Measurements from ENCODE around the gene KHSRP.
A peak's percentile ranks its signal among the peaks of the same experiment; 100 is the strongest.
"Not testable (repeated sequence)": the region's sequence is repeated elsewhere in the genome, so short reads cannot be mapped to it uniquely, and the experiment has no call there.

KHSRP gene

DNA sequence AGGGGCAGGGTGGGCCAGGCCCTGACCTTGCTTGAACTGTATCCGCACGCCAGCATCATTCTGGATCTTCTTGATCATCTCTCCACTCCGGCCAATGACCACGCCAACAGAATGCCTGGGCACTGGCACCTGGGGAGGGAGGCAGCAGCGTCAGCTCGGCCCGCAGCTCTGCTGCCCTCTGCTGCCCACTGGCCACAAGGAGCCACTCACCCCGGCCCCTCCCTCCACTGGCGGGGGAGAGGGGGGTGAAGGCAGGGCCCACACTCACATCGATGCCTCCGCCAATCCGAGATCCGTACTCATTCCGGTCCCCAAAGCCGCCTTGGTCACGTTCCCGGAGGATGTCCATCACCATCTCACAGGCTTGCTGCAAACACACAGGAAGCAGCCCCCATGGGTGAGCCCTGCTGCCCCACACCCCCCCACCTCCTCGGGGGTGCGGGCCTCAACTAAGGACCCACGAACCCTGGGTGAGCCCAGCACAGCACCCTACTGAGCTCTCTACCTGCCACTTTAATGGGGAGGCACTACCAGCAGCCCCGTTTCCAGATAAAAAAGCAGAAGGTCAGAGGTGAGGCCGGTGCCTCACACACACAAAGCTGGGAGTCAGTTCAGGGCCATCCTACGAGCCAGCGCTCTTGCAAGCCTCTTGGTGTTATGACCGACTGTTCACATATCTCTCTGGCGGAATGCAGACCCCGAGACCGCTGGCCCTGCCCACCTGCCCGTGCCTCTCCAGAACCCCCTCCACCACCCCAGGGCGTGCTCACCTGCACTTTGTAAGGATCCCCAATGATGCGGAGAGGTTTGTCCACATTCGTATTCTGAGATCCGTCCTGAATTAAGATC, 6.7 kb downstream of the KHSRP start:
- DNase-seq (ENCODE audit: low read depth) = no peak

DNA sequence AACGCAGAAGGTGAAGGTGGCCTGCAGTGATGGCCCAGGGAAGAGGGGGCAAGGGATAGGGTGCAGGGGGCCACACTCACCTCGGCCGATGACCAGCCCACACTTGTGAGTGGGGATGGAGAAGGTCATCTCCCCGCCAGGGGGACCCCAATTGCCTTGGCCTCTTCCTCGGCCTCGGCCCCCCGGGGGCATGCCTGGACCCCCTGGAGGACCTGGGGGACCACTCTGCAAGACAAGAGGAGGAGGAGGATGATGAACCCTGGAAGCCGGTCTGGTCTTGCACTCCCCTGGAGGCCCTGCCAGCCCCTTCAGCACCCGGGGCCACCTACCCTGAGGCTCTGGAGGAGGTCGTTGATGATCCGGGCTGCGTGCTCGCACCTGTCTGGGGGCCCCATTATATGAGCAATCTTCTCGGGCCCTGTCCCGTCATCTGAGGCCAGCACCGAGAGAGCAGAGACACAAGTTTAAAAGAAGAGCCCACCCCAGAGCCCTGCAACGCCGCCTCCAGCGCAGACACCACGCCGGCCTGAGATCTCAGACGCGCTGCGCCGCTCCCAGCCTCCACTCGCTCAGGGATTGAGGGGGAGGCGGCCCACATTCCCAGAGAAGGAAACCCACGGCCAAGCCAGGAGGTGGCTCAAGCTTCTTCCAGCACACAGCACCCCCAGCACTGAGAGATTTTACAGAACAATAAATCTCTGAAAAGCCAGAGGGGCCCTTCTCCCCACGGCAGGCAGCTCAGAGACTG, 7.8 kb downstream of the KHSRP start:
- no peak for DNase-seq (ENCODE audit: low read depth)

DNA sequence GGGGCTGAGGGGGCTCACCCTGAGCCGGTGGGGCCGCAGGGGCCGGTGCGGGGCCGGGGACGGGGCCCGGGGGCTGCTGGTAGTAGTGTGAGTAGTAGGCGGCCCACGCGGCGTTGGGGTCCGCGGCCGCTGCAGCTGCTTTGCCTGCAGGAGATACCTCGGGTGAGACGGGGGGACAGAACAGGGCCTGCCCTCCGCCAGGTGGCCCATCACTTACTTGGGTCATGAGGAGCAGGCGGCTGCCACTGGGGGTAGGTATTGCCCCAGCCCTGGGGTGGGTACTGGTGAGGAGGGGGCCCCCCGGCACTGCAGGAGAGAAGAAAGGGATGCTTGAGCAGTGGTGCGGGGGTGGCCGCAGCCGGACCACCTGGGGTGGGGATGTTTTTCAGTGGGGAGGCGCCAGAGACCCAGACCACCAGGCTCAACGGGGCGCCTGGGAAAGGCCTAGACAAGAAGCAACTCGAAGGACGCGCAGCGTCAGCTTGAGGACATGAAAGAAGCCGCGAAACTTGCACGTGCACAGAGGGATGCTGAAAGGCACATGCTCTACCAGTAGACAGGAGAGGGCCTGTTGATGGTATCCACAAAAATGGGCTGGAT, 8.9 kb downstream of the KHSRP start:
- DNase-seq (ENCODE audit: low read depth) = no peak

DNA sequence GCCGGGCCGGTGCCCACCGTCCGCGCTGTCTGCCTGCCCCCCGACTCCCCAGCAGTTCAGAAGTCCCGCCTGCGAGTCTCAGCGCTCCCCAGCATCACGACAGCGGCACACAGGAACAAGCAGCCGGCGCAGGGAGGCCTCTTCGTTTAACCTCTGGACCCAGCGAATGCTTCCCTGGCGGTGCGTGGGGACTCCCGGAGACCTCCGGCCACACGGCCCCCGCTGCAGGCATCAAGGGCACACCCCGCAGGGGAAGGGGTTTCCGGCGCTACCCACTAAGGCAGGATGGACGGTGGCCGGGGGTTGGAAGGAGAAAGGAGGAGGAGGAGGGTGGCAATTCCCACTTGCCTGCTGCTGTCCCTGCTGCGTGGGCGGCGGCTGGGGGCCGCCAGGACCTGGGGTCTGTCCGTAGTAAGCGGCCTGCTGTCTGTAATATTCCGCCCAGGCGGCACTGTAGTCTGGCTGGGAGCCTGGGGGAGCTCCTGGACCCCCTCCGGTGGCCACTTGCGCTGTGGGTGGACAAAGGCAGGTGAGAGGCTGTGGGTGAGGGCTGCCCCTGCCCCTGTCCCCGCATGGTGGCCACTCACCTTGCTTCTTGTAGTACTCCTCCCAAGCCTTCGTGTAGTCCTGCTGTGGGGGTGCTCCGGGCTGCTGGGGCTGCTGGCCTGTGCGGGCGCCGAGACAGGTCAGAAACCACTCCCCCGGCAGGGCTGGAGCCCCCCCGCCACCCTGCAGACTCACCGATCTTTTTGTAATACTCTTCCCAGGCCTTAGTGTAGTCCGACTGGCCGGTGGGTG, 9.6 kb downstream of the KHSRP start:
- DNase-seq (ENCODE audit: low read depth) = no peak

GRCh38 chr19:6413721-6414643, 10.6 kb downstream of the KHSRP start:
- no peak for DNase-seq (ENCODE audit: low read depth)

DNA sequence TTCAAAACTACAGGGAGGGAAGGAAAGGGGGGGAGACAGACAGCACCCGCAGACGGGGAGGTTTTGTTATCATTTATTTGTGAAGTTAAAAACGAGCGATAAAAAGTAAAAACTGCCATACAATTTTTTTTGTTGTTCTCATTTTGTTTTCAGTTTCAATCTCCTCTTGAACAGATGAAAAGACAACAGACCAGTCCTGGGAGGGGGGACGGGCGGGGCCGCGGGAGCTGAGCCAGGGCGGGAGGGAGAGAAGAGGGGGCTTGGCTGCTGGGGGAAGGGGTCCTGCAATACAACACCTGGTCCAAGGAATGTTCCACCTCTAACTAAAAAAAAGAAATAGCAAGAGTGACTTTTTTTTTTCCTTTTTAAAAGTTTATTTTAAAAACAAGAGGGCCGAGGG, 11.3 kb downstream of the KHSRP start:
- DNase-seq (ENCODE audit: low read depth) = no peak

DNA sequence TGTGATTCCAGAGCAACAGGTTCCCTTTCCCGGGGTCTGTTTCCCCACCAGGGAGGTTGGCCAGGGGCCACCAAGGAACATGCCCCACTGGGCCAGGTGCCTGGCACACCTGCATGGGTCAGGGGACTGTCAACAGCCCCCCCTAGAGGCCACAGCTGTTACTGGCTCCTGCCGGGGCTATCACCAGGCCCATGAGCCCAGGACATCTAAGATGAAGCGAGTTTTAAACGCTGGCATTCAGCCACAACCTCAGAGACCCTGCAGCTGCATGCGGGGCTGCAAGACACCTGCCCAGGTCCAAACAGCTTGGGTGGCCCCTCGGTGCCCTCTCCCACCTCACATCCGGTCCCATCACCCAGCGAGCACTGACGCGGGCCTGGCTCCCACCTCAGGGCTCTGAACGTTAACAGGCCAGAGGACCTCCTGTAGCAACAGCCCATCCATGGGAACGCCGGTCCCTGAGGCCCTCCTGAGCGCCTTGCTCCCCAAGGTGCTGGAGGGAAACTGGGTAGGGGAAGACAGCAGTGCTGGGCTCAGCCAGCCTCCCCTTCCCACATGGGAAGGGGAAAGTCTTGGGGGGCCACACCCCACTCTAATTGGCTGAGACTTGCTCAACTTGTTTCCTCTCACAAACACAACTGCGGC, 12.0 kb downstream of the KHSRP start:
- DNase-seq (ENCODE audit: low read depth) = no peak

GRCh38 chr19:6412061-6412446, 12.6 kb downstream of the KHSRP start:
- DNase-seq (ENCODE audit: low read depth) = no peak

DNA sequence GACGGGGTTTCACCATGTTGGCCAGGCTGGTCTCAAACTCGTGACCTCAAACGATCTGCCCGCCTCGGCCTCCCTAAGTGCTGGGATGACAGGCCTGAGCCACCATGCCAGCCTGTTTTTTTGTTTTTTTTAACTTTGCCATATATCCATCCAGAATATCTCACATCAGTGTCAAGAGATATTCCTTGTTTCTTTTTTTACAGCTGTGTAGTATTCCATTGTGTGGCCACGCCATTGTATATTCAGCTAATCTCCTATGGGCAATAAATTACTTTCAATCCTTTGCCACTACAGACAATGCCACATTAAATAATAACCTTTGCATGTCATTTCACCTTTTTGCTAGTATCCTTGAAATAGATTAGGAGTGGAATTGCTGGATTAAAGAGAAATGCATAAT, 15.3 kb downstream of the KHSRP start:
- DNase-seq (ENCODE audit: low read depth) = no peak

DNA sequence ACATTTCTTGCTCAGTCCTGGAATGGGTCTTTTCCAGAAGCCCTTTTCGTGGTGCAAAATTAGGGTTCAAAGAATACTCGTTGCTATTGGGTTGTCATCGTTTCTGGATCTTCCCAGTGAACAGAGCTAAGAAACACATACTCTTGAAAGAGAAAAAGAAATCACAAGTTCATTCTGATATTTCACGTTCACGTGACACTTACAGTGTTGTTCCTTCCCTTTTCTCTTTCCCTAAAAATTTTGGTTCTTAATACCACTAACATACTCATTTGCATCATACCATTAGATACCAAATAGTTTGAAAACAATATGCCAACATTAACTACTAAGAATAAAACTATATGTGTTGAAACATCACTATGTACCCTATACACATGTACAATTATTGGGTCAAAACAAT, 18.2 kb downstream of the KHSRP start:
- no peak for DNase-seq (ENCODE audit: low read depth)

- no peak for DNase-seq (ENCODE audit: low read depth)
Observed at GRCh38 chr19:6402837-6403608, 21.6 kb downstream of the KHSRP start.

GRCh38 chr19:6402058-6402457, 22.6 kb downstream of the KHSRP start:
- no peak for DNase-seq (ENCODE audit: low read depth)

- not testable (repeated sequence) for DNase-seq (ENCODE audit: low read depth)
Observed at GRCh38 chr19:6400062-6400944, 24.3 kb downstream of the KHSRP start.

DNA sequence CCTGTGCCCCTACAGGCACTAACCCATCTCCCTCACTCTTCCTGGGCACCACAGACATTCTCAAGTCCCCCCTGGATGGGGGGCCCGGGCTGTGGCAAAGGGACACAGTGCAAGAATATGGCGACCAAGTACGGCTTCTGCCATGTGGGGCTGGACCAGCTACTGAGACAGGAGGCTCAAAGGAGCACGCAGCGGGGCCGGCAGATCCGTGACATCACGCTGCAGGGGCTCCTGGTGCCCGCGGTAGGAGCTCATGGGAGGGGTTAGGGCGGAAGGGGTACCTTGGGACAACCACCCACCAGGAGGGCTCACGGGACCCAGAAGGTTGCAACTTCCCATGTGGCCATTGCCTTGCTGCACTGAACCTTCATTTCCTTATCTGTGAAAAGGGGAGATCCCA, 28.3 kb downstream of the KHSRP start:
- DNase-seq (ENCODE audit: low read depth) = no peak

DNA sequence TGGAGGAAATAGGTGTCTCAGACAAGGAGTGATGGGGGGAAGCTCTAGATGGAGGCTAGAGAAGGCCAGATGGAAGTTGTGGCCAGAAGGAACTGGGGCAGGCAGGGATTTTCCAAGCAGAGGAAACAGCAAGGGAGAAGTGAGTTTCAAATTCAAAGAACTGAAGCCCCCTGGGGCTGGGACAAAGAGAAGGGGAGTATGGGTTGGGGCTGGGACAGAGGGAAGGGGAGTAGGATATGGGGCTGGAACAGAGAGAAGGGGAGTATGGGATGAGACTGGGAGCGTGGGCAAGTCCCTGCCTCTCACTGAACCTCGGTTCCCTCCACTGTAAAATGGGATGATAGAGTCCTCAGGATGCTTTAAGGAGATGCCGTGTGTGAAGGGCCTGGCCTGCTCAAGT, 29.8 kb downstream of the KHSRP start:
- no peak for DNase-seq (ENCODE audit: low read depth)

- peak; percentile 62 for DNase-seq (ENCODE audit: low read depth)
Observed at GRCh38 chr19:6393983-6394412, 30.6 kb downstream of the KHSRP start.

DNA sequence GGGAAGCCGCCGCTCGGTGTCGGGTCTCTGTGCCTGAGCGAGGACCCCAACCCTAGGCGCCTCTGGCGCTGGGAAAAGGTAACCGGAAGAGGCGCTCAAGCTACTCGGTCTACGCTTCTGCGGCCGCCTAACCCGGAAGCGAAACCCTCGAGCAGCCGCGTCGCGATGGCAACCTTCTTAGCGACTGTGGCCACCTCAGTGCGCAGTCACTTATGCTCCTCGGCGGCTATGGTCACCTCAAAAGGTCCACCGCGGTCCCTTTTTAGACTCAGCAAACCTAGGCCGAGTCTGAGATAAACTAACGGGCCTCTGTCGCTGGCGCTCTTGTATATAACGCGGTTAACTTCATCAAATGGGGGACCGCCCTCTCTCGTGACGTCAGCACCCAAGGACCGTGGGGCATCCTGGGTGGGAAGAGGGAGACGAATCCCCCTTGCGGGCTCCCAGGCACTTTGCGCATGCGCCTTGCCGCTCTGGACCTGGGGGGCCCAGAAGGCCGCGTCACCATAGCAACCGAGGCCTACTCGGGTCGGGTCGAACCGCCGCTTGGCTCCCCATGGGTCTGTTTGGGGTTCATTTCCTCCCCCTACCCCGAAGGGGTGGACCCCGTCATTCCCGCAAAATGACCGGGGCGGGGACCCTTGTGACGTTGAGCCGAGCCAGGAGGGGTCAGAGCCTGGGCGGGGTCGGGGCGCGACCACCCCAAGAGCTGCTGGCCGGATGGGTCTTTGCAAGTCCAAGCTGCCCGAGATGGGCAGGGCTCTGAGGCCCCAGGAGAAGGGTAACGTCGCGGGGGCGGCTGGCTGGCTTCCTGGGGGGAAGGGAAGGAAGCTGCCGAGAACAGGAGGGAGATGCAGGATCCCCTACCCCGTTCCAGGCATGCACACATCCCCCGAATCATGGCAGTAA, 31.3 kb downstream of the KHSRP start, which contains the start of gene GTF2F1:
Gene GTF2F1 (minus strand): TSS at position 91 of the 909 bp plus-strand sequence. CDS start 169 bp downstream, outside the sequence.
- peak; percentile 90 for DNase-seq (ENCODE audit: low read depth)
